Testis (tissue), 2 donors: ENCODE measurements around the gene TPPP2.

Source experiments
- CTCF ChIP-seq, 3 experiments: fragments of 450-650 bp in 2 of 3; fragments of 200-600 bp in 1 of 3; sonication (generic) in 1 of 3; IDR thresholded peaks; one replicate each; pipeline ENCODE4 v1.5.1; 2016 to 2019; ENCODE audit warnings: antibody characterized with exemption in 3 of 3, mild to moderate bottlenecking in 2 of 3, moderate library complexity in 1 of 3
- POLR2A ChIP-seq: fragments of 450-650 bp; IDR thresholded peaks from one replicate; pipeline ENCODE4 v1.6.1; 2017; ENCODE audit warnings: antibody characterized with exemption, mild to moderate bottlenecking, moderate library complexity

DNA sequence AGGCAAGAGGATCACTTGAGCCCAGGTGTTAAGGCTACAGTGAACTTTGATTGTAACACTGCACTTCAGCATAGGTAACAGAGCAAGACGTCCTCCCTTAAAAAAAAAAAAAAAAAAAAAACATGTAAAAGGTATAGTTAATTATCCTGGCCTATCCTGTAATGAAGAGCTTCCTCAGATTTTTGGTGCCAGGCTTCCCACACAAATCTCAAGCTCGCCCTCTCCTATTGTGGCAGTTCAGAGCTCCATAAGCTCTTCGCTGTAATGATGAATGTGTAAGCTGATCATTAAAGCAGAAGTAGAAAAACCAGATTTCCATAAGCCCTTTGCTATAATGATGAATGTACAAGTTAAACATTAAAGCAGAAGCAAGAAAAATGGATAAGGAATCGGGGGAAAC lies 32.9 kb upstream of the TPPP2 start:
- TF ChIP-seq CTCF (IDR thresholded peaks at IDR 0.05), result no peak
- TF ChIP-seq POLR2A, result no peak
